Breast epithelium (tissue), 3 donors: Measurements from ENCODE around the gene ASPA.
"Not testable (repeated sequence)": the region's sequence is repeated elsewhere in the genome, so short reads cannot be mapped to it uniquely, and the experiment has no call there.

Experiments used
- POLR2A ChIP-seq: fragments of 450-650 bp; IDR thresholded peaks from one replicate; pipeline ENCODE4 v1.6.1; 2016; ENCODE audit warnings: antibody characterized with exemption, mild to moderate bottlenecking, moderate library complexity
- POLR2AphosphoS5 ChIP-seq, 3 donors: sonication (generic); formaldehyde crosslinking; IDR thresholded peaks; one replicate each; pipeline ENCODE4 v1.6.1; 2017; ENCODE audit warnings: antibody characterized with exemption in 3 of 3
- TF ChIP-seq, protein P1 (sequence below), 3 donors: fragments of 450-650 bp; IDR thresholded peaks; one replicate each; pipeline ENCODE4 v1.5.1; 2016 to 2017; ENCODE audit warnings: antibody characterized with exemption in 3 of 3, mild to moderate bottlenecking in 3 of 3, moderate library complexity in 3 of 3

DNA sequence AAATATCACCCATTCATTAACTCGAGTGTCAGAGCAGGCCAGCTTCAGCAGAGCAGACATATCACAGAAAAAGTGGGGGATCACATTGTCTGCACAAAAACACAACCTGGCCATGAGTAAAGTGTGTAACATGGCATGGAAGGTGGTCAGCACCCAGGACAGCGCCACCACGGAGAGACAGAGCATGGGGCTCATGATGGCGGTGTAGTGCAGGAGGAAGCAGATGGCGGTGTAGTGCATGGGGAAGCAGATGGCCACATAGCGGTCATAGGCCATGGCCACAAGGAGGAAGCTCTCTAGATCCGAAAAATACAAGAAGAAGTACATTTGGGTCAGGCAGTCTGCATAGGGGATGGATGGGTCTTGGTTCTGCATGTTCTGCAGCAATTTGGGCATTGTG lies 42.6 kb upstream of the ASPA start:
- TF ChIP-seq, protein P1, sequence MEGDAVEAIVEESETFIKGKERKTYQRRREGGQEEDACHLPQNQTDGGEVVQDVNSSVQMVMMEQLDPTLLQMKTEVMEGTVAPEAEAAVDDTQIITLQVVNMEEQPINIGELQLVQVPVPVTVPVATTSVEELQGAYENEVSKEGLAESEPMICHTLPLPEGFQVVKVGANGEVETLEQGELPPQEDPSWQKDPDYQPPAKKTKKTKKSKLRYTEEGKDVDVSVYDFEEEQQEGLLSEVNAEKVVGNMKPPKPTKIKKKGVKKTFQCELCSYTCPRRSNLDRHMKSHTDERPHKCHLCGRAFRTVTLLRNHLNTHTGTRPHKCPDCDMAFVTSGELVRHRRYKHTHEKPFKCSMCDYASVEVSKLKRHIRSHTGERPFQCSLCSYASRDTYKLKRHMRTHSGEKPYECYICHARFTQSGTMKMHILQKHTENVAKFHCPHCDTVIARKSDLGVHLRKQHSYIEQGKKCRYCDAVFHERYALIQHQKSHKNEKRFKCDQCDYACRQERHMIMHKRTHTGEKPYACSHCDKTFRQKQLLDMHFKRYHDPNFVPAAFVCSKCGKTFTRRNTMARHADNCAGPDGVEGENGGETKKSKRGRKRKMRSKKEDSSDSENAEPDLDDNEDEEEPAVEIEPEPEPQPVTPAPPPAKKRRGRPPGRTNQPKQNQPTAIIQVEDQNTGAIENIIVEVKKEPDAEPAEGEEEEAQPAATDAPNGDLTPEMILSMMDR (IDR thresholded peaks at IDR 0.05) = not testable (repeated sequence)
- not testable (repeated sequence) for TF ChIP-seq POLR2A; POLR2AphosphoS5 (IDR thresholded peaks at IDR 0.05)
